ENCODE measurements around the gene SNTG2.

- TF ChIP-seq SP1 (IDR thresholded peaks at IDR 0.05), result no peak
- TF ChIP-seq SP1 (CRISPR knock-in tag; IDR thresholded peaks at IDR 0.05), result no peak
- no peak for TF ChIP-seq KDM6A (CRISPR knock-in tag; IDR thresholded peaks at IDR 0.05; ENCODE audit: low read depth)
- TF ChIP-seq ZNF274 (CRISPR knock-in tag; IDR thresholded peaks at IDR 0.05), result no peak
- TF ChIP-seq PTBP1 (IDR thresholded peaks at IDR 0.05; ENCODE audit: low read depth, low read length, poor library complexity, severe bottlenecking), result no peak
- TF ChIP-seq POLR2G (IDR thresholded peaks at IDR 0.05; ENCODE audit: low read depth, low read length), result no peak
- TF ChIP-seq MTA3 (CRISPR knock-in tag; IDR thresholded peaks at IDR 0.05), result no peak
- TF ChIP-seq POLR2AphosphoS5 (IDR thresholded peaks at IDR 0.05; ENCODE audit: low read depth, low read length), result no peak
- TF ChIP-seq ZNF513 (CRISPR knock-in tag; conservative IDR thresholded peaks at IDR 0.05), result no peak
- no peak for TF ChIP-seq POLR2A (IDR thresholded peaks at IDR 0.05; ENCODE audit: insufficient read depth in 1 of 2, low read depth in 2 of 2, low read length in 2 of 2)
Measured at GRCh38 chr2:1079873-1080799, 129.5 kb downstream of the SNTG2 start.
